Esophagus muscularis mucosa (tissue), 3 donors: Measurements from ENCODE around the gene TREM2.

Source experiments
- POLR2A ChIP-seq: fragments of 450-650 bp; IDR thresholded peaks from one replicate; pipeline ENCODE4 v1.6.1; 2017; ENCODE audit warnings: antibody characterized with exemption, moderate library complexity, mild to moderate bottlenecking, low read depth
- TF ChIP-seq, protein P1 (sequence below), 3 experiments: fragments of 200-600 bp in 2 of 3; fragments of 450-650 bp in 1 of 3; sonication (generic) in 2 of 3; IDR thresholded peaks; one replicate each; pipeline ENCODE4 v1.5.1; 2017 to 2019; ENCODE audit warnings: antibody characterized with exemption in 3 of 3, mild to moderate bottlenecking in 2 of 3, moderate library complexity in 1 of 3

DNA sequence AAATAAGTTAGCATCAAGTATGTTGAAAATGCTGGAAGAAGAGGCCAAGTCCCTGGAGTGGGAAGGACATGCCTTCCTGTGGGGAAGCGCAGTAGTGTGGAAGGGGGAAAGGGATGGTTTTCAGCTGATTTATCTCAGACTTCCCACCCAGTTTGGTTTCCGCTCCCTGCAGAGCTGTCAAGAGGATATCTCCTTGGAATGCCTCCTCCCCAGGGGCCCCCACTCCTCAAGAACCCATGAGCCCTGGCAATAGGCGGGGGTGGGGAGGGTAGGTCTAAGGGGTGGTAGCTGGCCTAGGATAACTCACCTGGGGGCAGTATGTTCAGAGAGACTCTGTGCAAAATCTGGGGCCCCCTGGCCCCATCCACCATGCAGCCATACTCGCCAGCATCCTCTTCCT, 9.5 kb downstream of the TREM2 start:
- TF ChIP-seq POLR2A = no peak
- TF ChIP-seq, protein P1, sequence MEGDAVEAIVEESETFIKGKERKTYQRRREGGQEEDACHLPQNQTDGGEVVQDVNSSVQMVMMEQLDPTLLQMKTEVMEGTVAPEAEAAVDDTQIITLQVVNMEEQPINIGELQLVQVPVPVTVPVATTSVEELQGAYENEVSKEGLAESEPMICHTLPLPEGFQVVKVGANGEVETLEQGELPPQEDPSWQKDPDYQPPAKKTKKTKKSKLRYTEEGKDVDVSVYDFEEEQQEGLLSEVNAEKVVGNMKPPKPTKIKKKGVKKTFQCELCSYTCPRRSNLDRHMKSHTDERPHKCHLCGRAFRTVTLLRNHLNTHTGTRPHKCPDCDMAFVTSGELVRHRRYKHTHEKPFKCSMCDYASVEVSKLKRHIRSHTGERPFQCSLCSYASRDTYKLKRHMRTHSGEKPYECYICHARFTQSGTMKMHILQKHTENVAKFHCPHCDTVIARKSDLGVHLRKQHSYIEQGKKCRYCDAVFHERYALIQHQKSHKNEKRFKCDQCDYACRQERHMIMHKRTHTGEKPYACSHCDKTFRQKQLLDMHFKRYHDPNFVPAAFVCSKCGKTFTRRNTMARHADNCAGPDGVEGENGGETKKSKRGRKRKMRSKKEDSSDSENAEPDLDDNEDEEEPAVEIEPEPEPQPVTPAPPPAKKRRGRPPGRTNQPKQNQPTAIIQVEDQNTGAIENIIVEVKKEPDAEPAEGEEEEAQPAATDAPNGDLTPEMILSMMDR (IDR thresholded peaks at IDR 0.05) = no peak
